IPS-20b (cell line): ENCODE results near the gene REEP3.

ENCODE experiments used
- H3K27ac ChIP-seq: one replicate; pipeline ENCODE4 v1.5.1; 2013; ENCODE audit warnings: low read length
- H3K27me3 ChIP-seq: 2 replicates; pipeline ENCODE4 v1.6.1; 2013; ENCODE audit warnings: mild to moderate bottlenecking, low read length, inconsistent platforms; ENCODE audit not compliant: insufficient read depth
- H3K36me3 ChIP-seq: 2 replicates; pipeline ENCODE4 v1.6.1; 2013; ENCODE audit warnings: low read depth, mild to moderate bottlenecking, inconsistent platforms, low read length, moderate library complexity; ENCODE audit not compliant: insufficient read depth
- H3K4me1 ChIP-seq: 2 replicates; pipeline ENCODE4 v1.6.1; 2013; ENCODE audit warnings: mild to moderate bottlenecking, control low read depth, inconsistent platforms, low read length, moderate library complexity; ENCODE audit not compliant: insufficient read depth
- H3K4me3 ChIP-seq: 2 replicates; pipeline ENCODE4 v1.5.1; 2013; ENCODE audit warnings: mild to moderate bottlenecking, low read length, inconsistent platforms
- H3K9ac ChIP-seq: 2 replicates; pipeline ENCODE4 v1.6.1; 2013; ENCODE audit warnings: low read depth, mild to moderate bottlenecking, inconsistent platforms, low read length, moderate library complexity
- H3K9me3 ChIP-seq: 2 replicates; pipeline ENCODE4 v1.6.1; 2013; ENCODE audit warnings: mild to moderate bottlenecking, low read depth, low read length, inconsistent platforms; ENCODE audit not compliant: insufficient read depth

REEP3 gene

DNA sequence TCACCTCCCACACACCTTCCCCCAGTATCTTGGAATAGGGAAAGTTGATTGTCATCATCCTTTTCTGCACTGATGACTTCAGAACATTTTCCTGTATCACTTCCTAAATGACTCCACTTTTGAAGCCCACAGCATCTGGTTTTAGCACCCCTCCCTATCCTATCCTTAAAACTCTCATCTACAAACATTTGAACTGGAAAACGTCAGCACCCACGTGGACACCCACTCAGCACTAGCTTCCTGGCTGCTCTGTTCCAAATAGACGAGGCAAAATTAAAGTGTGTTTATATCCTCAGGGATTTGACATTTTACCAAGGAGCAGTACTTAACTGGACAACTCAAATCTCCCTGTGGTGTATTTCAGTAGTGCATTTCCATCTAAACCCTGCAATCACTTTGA is 73.9 kb downstream of the REEP3 start:
- Histone ChIP-seq H3K36me3 (peaks cover 14% of the 10 kb centered on the region), H3K9ac (no peak overlapping the region), H3K4me3 (no peak overlapping the region), H3K9me3 (no peaks in the 10 kb centered on the region), H3K27me3 (no peaks in the 10 kb centered on the region), H3K27ac (no peak overlapping the region), H3K4me1 (no peaks in the 10 kb centered on the region)

DNA sequence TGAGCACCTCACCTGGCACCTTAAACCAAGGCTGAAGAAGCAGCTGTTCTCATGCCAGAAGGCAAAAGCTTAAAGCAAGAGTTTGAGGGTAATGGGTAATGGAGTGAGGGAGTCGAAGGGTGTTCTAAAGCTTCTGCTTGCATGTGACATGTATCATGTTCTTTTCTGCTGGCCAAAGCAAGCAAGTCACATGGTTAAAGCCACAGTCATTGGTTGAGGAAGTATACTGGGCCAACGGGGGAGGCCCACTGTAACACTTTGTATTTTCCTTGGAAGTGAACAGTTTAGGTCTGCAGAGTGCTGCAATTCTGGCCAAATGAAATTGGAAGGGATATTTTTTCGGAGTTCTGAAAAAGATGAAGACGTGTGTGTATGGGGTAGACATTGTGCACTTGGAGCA is 75.7 kb downstream of the REEP3 start:
- Histone ChIP-seq H3K4me1 (no peaks in the 10 kb centered on the region), H3K4me3 (no peak overlapping the region), H3K27me3 (no peaks in the 10 kb centered on the region), H3K9ac (no peak overlapping the region), H3K27ac (no peak overlapping the region), H3K36me3 (peaks cover 20% of the 10 kb centered on the region), H3K9me3 (no peaks in the 10 kb centered on the region)

DNA sequence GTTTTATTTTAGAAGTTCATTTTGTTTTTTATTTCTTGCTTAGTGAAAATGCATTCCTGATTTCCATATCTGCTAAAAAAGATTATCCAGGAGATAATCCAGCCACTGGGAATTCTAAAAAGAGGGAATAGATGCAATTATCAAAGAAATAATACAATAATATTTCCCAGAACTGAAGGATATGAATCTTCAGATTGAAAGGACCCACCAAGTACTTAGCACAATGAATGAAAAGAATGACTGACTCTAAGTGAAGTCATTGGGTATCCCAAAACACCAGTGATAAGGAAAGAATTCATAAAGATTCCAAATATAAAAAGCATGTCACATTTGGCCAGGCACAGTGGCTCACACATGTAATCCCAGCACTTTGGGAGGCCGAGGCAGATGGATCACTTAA is 79.3 kb downstream of the REEP3 start:
- Histone ChIP-seq H3K9ac (no peak overlapping the region), H3K9me3 (no peaks in the 10 kb centered on the region), H3K4me1 (no peaks in the 10 kb centered on the region; the same call in 1 of the 2 replicates), H3K36me3 (peaks cover 17% of the 10 kb centered on the region), H3K27me3 (no peaks in the 10 kb centered on the region), H3K27ac (no peak overlapping the region), H3K4me3 (no peak overlapping the region)

GRCh38 chr10:63603709-63604445 is 82.7 kb downstream of the REEP3 start:
- no peak overlapping the region for H3K27ac ChIP-seq
- H3K4me3 ChIP-seq = no peak overlapping the region
- H3K4me1 ChIP-seq = no peaks in the 10 kb centered on the region; the same call in 1 of the 2 replicates
- H3K36me3 ChIP-seq = peaks cover 6% of the 10 kb centered on the region; the same call in 1 of the 2 replicates
- no peaks in the 10 kb centered on the region for H3K27me3 ChIP-seq
- H3K9me3 ChIP-seq = no peaks in the 10 kb centered on the region
- H3K9ac ChIP-seq = no peak overlapping the region

- no peaks in the 10 kb centered on the region for H3K9me3 ChIP-seq
- H3K4me3 ChIP-seq = no peak overlapping the region
- no peak overlapping the region for H3K9ac ChIP-seq
- H3K27ac ChIP-seq = no peak overlapping the region
- H3K4me1 ChIP-seq = no peaks in the 10 kb centered on the region; the same call in 1 of the 2 replicates
- H3K36me3 ChIP-seq = 0 out of 2 replicates have a peak, but pooled peaks cover 6% of the 10 kb centered on the region
- H3K27me3 ChIP-seq = no peaks in the 10 kb centered on the region
Measured at GRCh38 chr10:63605197-63605967, 84.2 kb downstream of the REEP3 start.

- no peak overlapping the region for H3K4me3 ChIP-seq
- no peak overlapping the region for H3K9ac ChIP-seq
Measured at GRCh38 chr10:63608511-63608910, 87.3 kb downstream of the REEP3 start.

GRCh38 chr10:63611078-63611477 is 89.9 kb downstream of the REEP3 start:
- Histone ChIP-seq H3K4me3 (no peak overlapping the region), H3K9me3 (no peaks in the 10 kb centered on the region), H3K27me3 (no peaks in the 10 kb centered on the region), H3K27ac (no peak overlapping the region), H3K9ac (no peak overlapping the region), H3K4me1 (no peaks in the 10 kb centered on the region), H3K36me3 (no peaks in the 10 kb centered on the region)

More at GRCh38 chr10:63608511-63608910, 87.3 kb downstream of the REEP3 start:
- no peaks in the 10 kb centered on the region for H3K27me3 ChIP-seq
- H3K9me3 ChIP-seq = no peaks in the 10 kb centered on the region
- H3K4me1 ChIP-seq = no peaks in the 10 kb centered on the region; the same call in 1 of the 2 replicates
- no peak overlapping the region for H3K27ac ChIP-seq
- no peaks in the 10 kb centered on the region for H3K36me3 ChIP-seq

- Histone ChIP-seq H3K4me3 (no peak overlapping the region), H3K27ac (no peak overlapping the region), H3K36me3 (no peaks in the 10 kb centered on the region), H3K27me3 (no peaks in the 10 kb centered on the region), H3K9ac (no peak overlapping the region), H3K9me3 (no peaks in the 10 kb centered on the region), H3K4me1 (no peaks in the 10 kb centered on the region)
Measured at GRCh38 chr10:63614371-63614891, 93.2 kb downstream of the REEP3 start.

DNA sequence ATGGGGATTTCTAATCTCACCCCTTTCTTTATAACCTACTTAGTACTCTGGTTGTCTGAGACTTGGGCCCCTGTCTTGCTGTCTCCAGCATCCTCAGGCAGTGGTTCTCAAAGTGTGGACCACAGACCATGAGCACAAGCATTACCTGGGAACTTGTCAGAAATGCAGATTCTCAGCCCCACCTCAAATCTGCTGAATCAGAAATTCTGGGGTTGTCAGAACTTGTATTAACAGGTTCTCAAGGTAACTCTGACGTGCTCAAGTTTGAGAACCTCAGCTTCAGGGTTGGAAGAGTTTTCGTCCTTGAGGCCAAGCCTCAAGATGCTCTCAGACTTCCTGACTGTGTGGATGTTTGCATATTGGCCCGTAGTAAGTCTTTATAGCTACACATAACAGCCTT is 97.4 kb downstream of the REEP3 start:
- H3K36me3 ChIP-seq = peaks cover 8% of the 10 kb centered on the region; the same call in 1 of the 2 replicates
- no peak overlapping the region for H3K4me3 ChIP-seq
- H3K9ac ChIP-seq = no peak overlapping the region; the same call in 1 of the 2 replicates
- H3K27me3 ChIP-seq = no peaks in the 10 kb centered on the region
- H3K4me1 ChIP-seq = no peaks in the 10 kb centered on the region
- H3K9me3 ChIP-seq = no peaks in the 10 kb centered on the region
- H3K27ac ChIP-seq = no peak overlapping the region

DNA sequence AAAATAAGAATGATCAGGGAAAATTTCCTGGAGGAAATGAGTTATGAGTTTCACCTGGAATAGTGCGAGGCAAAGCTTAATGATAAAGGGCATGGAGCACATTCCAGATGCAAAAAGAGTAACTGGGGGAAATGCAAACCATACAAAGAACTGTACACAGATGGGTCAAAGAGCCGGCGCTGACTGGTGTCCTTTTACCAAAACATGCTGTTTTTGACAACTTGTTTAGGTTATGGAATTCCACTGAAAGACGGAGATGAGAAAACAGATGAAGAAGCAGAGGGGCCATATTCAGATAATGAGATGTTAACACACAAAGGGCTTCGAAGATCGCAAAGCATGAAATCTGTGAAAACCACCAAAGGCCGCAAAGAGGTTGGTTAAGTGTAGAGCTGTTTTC is 98.2 kb downstream of the REEP3 start:
- no peaks in the 10 kb centered on the region for H3K9me3 ChIP-seq

DNA sequence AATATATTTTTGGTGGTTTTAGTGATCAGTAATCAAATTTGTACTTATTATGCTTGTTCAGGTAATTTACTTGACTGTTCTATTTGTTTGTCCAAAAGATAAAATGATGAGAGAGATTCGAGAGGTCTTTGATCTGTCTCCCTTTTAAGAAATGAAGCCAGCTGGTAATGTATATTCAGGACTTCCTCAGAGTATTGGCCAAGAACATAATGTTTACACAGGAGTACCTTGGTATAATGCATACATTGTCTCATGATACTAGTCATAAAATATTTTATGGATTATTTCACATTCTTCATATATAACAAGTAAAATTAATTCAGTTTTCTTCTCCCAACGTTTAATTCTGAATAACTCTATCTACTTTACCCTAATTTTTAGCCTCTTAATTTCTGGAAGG is 100.9 kb downstream of the REEP3 start:
- Histone ChIP-seq H3K27ac (no peak overlapping the region), H3K36me3 (peaks cover 8% of the 10 kb centered on the region), H3K9me3 (no peaks in the 10 kb centered on the region), H3K4me1 (no peaks in the 10 kb centered on the region), H3K9ac (no peak overlapping the region), H3K27me3 (no peaks in the 10 kb centered on the region), H3K4me3 (no peak overlapping the region)

More for the DNA sequence above, 98.2 kb downstream of the REEP3 start:
- peaks cover 8% of the 10 kb centered on the region for H3K36me3 ChIP-seq
- H3K27me3 ChIP-seq = no peaks in the 10 kb centered on the region
- H3K4me3 ChIP-seq = no peak overlapping the region
- H3K9ac ChIP-seq = no peak overlapping the region
- H3K27ac ChIP-seq = no peak overlapping the region
- H3K4me1 ChIP-seq = no peaks in the 10 kb centered on the region
